ENCODE data around the gene PARD3B.

The PARD3B gene

GRCh38 chr2:205283736-205284270 lies 738.5 kb downstream of the PARD3B start:
- no peak for DNase-seq (ENCODE audit: low read depth)

GRCh38 chr2:205284334-205284733 lies 739.1 kb downstream of the PARD3B start:
- no peak for DNase-seq (ENCODE audit: low read depth)

GRCh38 chr2:205287316-205287715 lies 742.0 kb downstream of the PARD3B start:
- DNase-seq (ENCODE audit: low read depth), result no peak

- no peak for DNase-seq (ENCODE audit: low read depth)
These were observed 743.4 kb downstream of the PARD3B start for GRCh38 chr2:205288686-205289085.

- no peak for DNase-seq (ENCODE audit: low read depth)
These were observed 745.0 kb downstream of the PARD3B start for GRCh38 chr2:205290299-205290698.

- no peak for DNase-seq (ENCODE audit: low read depth)
These were observed 747.5 kb downstream of the PARD3B start for GRCh38 chr2:205292665-205293295.

- DNase-seq (ENCODE audit: low read depth), result no peak
These were observed 748.3 kb downstream of the PARD3B start for GRCh38 chr2:205293559-205293958.

- no peak for DNase-seq (ENCODE audit: low read depth)
These were observed 751.7 kb downstream of the PARD3B start for GRCh38 chr2:205296959-205297358.

- DNase-seq (ENCODE audit: low read depth), result no peak
These were observed 752.1 kb downstream of the PARD3B start for GRCh38 chr2:205297368-205297767.

GRCh38 chr2:205297846-205298245 lies 752.6 kb downstream of the PARD3B start:
- no peak for DNase-seq (ENCODE audit: low read depth)

- no peak for DNase-seq (ENCODE audit: low read depth)
These were observed 765.9 kb downstream of the PARD3B start for GRCh38 chr2:205311201-205311600.

GRCh38 chr2:205321231-205321630 lies 776.0 kb downstream of the PARD3B start:
- DNase-seq (ENCODE audit: low read depth), result no peak

GRCh38 chr2:205323929-205324328 lies 778.7 kb downstream of the PARD3B start:
- DNase-seq (ENCODE audit: low read depth), result no peak

- DNase-seq (ENCODE audit: low read depth), result no peak
These were observed 779.1 kb downstream of the PARD3B start for GRCh38 chr2:205324355-205324754.

GRCh38 chr2:205333351-205333750 lies 788.1 kb downstream of the PARD3B start:
- no peak for DNase-seq (ENCODE audit: low read depth)

- no peak for DNase-seq (ENCODE audit: low read depth)
These were observed 792.0 kb downstream of the PARD3B start for GRCh38 chr2:205337274-205337673.

GRCh38 chr2:205338156-205338555 lies 792.9 kb downstream of the PARD3B start:
- no peak for DNase-seq (ENCODE audit: low read depth)

GRCh38 chr2:205343103-205343502 lies 797.8 kb downstream of the PARD3B start:
- no peak for DNase-seq (ENCODE audit: low read depth)

- no peak for DNase-seq (ENCODE audit: low read depth)
These were observed 801.4 kb downstream of the PARD3B start for GRCh38 chr2:205346649-205347048.

- DNase-seq (ENCODE audit: low read depth), result no peak
These were observed 802.6 kb downstream of the PARD3B start for GRCh38 chr2:205347899-205348298.

GRCh38 chr2:205352094-205352493 lies 806.8 kb downstream of the PARD3B start:
- no peak for DNase-seq (ENCODE audit: low read depth)

GRCh38 chr2:205352593-205352992 lies 807.3 kb downstream of the PARD3B start:
- DNase-seq (ENCODE audit: low read depth), result no peak

- DNase-seq (ENCODE audit: low read depth), result no peak
These were observed 812.5 kb downstream of the PARD3B start for GRCh38 chr2:205357732-205358131.

- DNase-seq (ENCODE audit: low read depth), result no peak
These were observed 813.1 kb downstream of the PARD3B start for GRCh38 chr2:205358351-205358815.
